IMR-90 (cell line): ENCODE results near the gene NFE2.

Experiments
- CTCF ChIP-seq: conservative IDR thresholded peaks from 2 replicates; pipeline ENCODE4 v1.5.1; 2012; ENCODE audit warnings: mild to moderate bottlenecking, low read depth, low read length, improper control_type of control experiment
- MAFK ChIP-seq: IDR thresholded peaks from 2 replicates; pipeline ENCODE4 v1.6.1; 2012; ENCODE audit warnings: low read depth, low read length, improper control_type of control experiment
- MXI1 ChIP-seq: IDR thresholded peaks from 2 replicates; pipeline ENCODE4 v1.6.1; 2012; ENCODE audit warnings: low read depth, mild to moderate bottlenecking, low read length, moderate library complexity, borderline replicate concordance
- POLR2A ChIP-seq: IDR thresholded peaks from 2 replicates; pipeline ENCODE4 v1.6.1; 2012; ENCODE audit warnings: mild to moderate bottlenecking, low read depth, low read length
- RAD21 ChIP-seq: IDR thresholded peaks from 2 replicates; pipeline ENCODE4 v1.6.1; 2012; ENCODE audit warnings: low read length, improper control_type of control experiment
- USF2 ChIP-seq: fragments of 150-350 bp; IDR thresholded peaks from 2 replicates; pipeline ENCODE4 v1.6.1; 2017; ENCODE audit warnings: mild to moderate bottlenecking, antibody characterized with exemption, low read length, low read depth

DNA sequence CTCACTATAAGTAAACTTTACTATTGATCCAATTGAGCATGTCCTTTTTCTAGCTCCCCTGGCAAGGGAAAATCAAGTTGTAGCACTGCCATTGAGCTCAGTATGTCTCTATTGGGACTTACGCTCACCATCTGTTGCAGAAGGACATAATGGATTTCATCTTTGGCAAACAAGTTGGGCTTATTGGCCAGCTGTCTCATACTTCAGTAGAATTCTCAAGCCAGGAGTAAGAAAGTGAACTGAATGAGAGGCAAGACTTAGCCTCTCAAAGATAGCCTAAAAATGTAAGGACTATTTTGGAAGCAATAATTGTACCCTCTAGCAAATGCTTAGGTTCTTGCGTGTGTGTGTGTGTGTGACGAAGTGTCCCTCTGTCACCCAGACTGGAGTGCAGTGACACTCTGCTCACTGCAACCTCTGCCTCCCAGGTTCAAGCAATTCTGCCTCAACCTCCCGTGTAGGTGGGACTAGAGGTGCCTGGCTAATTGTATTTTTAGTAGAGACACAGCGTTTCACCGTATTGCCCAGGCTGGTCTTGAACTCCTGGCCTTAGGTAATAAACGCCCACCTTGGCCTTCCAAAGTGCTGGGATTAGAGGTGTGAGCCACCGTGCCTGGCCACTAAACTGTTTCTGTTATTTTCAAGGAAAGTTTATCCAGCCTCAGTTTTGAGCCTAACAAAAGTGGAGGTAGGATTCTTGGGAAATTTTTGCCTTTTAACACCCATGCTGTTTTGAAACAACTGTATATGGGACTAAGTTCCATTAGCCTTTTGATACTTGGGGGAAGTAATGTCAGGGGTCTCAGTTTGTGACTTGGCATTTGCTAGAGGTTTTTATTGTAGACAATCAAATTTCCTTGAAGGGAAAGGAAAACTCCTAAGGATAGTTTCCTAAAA is 13.3 kb downstream of the NFE2 start:
- TF ChIP-seq RAD21 (no peak), POLR2A (no peak; the same call in 1 of the 2 replicates), MXI1 (no peak), CTCF (no peak), MAFK (no peak), USF2 (no peak)
